Astrocyte of the spinal cord (primary cell): Measurements from ENCODE around the gene CACYBP.
"Not testable (repeated sequence)": the region's sequence is repeated elsewhere in the genome, so short reads cannot be mapped to it uniquely, and the experiment has no call there.

Source experiments
- DNase-seq: peaks from one replicate; pipeline ENCODE4 v3.0.0; 2011; ENCODE audit warnings: low read depth, low spot score
- H3K4me3 ChIP-seq: 2 replicates; pipeline ENCODE4 v1.5.1; 2011; ENCODE audit warnings: low read depth, mild to moderate bottlenecking, low read length, moderate library complexity
- in situ Hi-C: cut with HindIII; loops from 2 replicates; pipeline ENCODE4 v1.10.0; 2017; ENCODE audit warnings: low sequenced_read_pairs
- TF ChIP-seq, protein P1 (sequence below): IDR thresholded peaks from 2 replicates; pipeline ENCODE4 v1.5.1; 2012; ENCODE audit warnings: low read depth, mild to moderate bottlenecking, low read length, inconsistent platforms

Gene CACYBP

DNA sequence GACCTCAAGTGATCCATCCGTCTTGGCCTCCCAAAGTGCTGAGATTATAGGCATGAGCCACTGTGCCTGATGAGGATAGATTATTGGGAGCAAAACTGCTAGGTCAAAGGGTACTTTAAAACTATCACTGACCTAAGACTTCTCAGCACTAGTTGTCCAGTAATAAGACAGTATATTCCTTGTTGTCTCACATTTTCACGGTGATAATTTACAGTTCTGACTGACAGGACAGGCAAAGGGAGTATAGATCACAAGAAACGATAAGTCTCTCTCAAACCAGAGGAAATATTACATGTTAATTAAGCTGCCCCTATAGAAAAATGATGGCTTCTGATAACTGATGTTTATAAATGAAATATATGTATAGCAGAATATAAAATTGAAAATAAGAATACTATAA, 19.8 kb downstream of the CACYBP start:
- TF ChIP-seq, protein P1, sequence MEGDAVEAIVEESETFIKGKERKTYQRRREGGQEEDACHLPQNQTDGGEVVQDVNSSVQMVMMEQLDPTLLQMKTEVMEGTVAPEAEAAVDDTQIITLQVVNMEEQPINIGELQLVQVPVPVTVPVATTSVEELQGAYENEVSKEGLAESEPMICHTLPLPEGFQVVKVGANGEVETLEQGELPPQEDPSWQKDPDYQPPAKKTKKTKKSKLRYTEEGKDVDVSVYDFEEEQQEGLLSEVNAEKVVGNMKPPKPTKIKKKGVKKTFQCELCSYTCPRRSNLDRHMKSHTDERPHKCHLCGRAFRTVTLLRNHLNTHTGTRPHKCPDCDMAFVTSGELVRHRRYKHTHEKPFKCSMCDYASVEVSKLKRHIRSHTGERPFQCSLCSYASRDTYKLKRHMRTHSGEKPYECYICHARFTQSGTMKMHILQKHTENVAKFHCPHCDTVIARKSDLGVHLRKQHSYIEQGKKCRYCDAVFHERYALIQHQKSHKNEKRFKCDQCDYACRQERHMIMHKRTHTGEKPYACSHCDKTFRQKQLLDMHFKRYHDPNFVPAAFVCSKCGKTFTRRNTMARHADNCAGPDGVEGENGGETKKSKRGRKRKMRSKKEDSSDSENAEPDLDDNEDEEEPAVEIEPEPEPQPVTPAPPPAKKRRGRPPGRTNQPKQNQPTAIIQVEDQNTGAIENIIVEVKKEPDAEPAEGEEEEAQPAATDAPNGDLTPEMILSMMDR = no peak
- H3K4me3 ChIP-seq = no peak overlapping the region
- no peak for DNase-seq
- in situ Hi-C loops = no loop called here

DNA sequence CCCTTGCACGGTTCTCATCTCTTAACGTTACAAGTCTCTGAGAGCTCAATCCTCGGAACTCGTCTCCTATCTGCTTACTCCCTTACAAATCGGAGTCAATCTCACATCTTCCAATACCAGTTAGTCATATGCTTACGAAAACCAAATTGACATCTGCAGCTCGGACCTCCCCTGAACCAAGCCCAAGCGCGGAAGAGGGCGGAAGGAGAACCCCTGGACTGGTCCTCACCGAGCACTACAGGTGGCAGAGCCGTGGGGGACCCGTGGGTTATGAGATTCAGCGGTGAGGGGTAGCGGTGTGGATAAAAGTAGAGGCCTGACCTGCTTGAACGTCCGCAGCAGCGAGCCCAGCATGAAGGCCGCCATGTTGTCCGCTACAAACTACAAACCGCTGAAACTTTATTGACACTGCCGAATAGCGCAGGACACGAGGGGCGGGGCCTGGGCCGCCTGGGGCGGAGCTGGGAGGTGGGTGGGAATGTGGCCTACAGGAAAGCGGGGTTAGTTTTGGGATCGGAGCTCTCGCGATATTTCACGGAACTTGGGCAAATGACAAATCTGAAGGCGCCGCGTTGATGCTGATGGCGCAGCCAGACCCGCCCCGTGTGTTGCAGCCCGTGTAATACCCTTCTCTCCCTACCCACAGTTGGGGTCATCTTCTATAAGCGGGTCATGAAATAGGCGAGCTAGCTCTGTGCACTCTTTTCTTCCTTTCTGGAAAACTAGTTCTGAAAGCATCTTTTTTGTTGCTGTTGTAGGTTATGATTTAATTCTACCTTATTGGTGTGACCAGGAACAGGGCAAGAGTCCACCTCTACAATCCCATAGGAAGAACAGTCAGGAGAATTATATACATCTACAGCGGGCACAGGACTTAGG, 23.5 kb downstream of the CACYBP start, which contains the start of gene MRPS14:
Gene MRPS14 (minus strand): TSS at position 383 of the 879 bp plus-strand sequence. CDS start 17 bp downstream, at position 366.
- in situ Hi-C loops = no loop called here
- H3K4me3 ChIP-seq = peak within 1 kb of the TSS; percentile 97
- TF ChIP-seq, protein P1 = no peak
- DNase-seq = peak; percentile 99

DNA sequence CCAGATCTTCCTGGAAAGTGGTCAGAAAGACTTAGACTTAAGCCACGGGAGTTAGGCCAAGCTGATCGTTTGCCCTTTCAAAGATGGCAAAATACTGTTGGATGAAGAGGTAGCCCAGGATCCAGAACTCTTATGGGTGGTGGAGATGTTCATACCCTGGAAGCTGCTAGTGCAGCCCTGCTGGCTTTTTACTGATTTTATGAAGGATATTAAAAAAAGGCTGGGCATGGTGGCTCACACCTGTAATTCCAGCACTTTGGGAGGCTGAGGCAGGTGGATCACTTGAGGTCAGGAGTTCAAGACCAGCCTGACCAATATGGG, 24.1 kb downstream of the CACYBP start:
- DNase-seq, in situ Hi-C loops: not testable (repeated sequence)

DNA sequence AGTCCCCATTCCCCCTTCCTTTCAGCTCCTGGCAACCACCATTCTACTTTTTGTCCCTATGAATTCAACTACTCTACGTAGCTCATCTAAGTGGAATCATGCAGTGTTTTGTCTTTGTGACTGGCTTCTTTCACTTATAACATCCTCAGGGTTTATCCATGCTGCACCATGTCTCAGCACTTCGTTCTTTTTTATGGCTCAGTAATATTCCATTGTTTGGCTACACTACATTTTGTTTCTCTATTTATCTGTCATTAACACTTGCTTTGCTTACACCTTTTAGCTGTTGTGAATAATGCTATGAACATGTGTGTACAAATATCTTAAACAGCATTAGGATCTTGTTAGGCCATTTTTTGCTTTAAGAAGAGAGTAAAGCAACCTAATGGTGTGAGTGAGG, 25.0 kb downstream of the CACYBP start:
- in situ Hi-C loops = no loop called here
- no peak overlapping the region for H3K4me3 ChIP-seq
- TF ChIP-seq, protein P1 = no peak
- DNase-seq = no peak

More for the DNA sequence above, 24.1 kb downstream of the CACYBP start:
- peak overlapping the region; percentile 97 for H3K4me3 ChIP-seq

DNA sequence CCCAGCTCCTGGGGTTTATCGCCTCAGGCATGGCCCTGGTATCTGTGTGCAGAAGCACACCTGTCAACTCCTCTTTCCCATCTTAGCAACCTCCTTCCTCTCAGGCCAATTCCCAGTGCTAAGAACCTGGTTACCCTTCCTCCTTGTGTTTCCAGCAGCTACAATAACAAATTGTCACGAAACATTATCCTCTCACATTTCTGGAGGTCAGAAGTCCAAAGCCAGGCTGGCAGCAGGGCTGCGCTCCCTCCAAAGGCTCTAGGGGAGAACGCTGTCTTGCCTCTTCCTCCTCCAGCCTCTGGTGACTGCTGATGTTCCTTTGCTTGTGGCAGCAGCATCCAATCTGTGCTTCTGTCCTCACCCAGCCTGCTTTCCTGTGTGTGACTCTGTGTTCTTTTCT, 34.2 kb downstream of the CACYBP start:
- in situ Hi-C loops = no loop called here

DNA sequence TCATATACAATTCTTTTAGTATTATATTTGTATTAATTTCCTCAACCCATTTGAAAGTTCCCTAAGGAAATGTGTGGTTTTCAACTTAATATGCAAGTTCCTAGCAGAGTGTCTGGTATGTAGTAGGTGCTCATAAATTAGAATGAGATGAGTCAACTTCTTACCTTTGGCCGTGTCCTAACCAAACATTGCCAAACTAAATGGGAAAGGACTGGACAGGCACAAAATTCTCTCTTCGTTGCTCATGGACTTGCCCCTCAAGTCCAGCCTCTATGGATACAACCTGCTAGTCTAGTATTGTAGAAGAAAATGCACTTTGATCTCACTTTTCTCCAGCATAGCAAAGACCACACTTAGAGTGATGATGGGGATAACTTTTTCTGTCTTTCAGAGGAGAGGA, 35.0 kb downstream of the CACYBP start:
- in situ Hi-C loops = no loop called here
- TF ChIP-seq, protein P1 = no peak
- DNase-seq = no peak
- no peak overlapping the region for H3K4me3 ChIP-seq

More for the DNA sequence above, 34.2 kb downstream of the CACYBP start:
- TF ChIP-seq, protein P1 = no peak
- DNase-seq = no peak
- no peak overlapping the region for H3K4me3 ChIP-seq

DNA sequence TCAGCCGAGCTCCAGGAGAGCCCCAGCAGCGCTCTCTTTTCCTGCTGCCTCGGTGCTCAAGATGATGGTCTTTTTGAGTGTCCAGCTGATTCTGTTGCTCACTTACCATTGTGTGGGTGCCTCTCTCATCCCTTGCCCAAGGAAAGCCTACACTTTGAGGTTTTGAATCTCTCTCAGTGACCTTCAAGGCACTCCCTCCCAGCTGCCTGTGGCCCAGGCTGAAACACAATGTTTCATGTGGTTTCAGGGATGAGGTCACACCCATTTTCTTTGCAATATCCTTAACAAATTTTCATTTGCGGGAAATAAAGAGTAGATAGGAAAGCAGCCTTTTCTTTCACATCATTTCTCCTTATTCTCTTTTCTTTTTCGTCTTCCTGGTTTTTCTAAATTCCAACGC, 36.1 kb downstream of the CACYBP start:
- in situ Hi-C loops = no loop called here
- H3K4me3 ChIP-seq = no peak overlapping the region
- TF ChIP-seq, protein P1 = no peak
- no peak for DNase-seq
